Measurements from ENCODE around the gene TMEM163.

Gene TMEM163

DNA sequence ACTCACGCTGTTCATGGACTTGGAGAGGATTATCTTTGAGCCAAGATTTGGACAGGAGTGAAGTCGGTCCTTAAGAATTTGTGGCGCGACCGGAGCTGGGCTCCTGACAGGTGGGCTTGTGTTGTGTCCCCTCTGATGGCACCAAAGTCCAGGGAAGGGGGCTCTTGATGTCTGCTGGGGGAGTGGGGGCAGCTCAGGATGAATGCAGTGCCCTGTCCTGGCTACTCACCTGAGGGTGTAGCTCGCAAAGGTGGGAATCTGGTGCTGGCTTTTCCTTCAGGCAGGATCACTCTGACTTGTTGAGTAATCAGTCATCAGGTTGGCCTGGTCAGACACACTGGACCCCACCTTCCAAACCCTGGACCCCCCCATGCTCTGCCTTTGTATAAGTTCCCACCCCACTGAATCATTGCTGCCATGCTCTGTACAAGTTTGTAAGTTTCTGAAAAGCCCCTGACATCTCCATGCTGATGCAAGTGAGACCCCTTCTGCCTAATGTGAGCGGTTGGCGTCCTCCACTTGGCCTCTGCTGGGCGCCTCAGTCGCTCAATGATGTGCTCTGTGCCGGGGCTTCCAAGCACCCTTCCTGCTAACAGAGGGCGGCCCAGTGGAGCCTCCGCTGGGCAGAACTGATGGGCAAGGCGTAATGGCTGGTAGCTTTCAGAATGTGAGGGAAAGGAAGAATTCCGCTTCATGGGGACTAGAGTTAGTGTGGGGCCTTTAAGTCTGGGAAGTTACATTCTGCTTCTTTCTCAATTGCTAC lies 268.9 kb downstream of the TMEM163 start:
- DNase-seq (ENCODE audit: low read depth), result no peak
- H3K4me3 ChIP-seq (replicated peaks; ENCODE audit: low read depth, low read length), result no peak overlapping the region
- TF ChIP-seq, protein P1, sequence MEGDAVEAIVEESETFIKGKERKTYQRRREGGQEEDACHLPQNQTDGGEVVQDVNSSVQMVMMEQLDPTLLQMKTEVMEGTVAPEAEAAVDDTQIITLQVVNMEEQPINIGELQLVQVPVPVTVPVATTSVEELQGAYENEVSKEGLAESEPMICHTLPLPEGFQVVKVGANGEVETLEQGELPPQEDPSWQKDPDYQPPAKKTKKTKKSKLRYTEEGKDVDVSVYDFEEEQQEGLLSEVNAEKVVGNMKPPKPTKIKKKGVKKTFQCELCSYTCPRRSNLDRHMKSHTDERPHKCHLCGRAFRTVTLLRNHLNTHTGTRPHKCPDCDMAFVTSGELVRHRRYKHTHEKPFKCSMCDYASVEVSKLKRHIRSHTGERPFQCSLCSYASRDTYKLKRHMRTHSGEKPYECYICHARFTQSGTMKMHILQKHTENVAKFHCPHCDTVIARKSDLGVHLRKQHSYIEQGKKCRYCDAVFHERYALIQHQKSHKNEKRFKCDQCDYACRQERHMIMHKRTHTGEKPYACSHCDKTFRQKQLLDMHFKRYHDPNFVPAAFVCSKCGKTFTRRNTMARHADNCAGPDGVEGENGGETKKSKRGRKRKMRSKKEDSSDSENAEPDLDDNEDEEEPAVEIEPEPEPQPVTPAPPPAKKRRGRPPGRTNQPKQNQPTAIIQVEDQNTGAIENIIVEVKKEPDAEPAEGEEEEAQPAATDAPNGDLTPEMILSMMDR (IDR thresholded peaks at IDR 0.05; ENCODE audit: low read length, missing control alignments), result no peak

DNA sequence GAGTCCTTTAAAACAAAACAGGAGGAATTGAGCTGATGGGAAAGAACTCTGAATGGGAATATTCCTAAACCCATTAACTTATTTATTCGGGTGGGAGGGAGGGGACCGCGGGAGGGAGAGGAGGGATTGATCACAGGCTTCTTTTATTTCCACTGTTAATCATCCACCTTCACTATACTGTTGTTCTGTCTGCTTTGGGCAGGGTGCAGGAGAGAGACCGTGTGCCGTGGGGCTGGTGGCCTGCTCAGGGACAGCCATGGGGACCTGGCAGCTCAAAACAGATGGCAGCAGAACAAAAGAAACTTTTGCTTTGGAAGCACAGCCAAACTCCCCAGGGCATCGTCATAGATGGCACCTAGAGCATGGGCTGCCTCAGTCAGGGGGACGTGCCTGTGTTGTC lies 269.6 kb downstream of the TMEM163 start:
- H3K4me3 ChIP-seq (replicated peaks; ENCODE audit: low read depth, low read length), result no peak overlapping the region
- DNase-seq (ENCODE audit: low read depth), result no peak
- TF ChIP-seq, protein P1 (IDR thresholded peaks at IDR 0.05; ENCODE audit: low read length, missing control alignments), result no peak

DNA sequence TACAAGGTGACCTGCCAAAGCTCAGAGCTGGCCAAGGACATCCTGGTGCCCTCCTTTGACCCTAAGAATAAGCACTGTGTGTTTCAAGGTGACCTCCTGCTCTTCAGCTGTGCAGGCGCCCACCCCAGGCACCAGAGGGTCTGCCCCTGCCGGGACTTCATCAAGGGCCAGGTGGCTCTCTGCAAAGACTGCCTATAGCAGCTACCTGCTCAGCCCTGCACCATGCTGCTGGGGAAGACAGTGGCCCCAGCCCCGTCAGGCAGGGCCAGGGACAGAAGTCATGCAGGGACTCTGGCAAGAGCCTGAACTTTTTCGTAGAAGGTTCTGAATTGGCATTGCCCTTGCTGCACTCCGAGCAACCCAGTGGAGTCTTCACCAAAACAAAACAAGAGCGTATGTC lies 270.1 kb downstream of the TMEM163 start:
- DNase-seq (ENCODE audit: low read depth), result no peak
- TF ChIP-seq, protein P1 (IDR thresholded peaks at IDR 0.05; ENCODE audit: low read length, missing control alignments), result no peak

DNA sequence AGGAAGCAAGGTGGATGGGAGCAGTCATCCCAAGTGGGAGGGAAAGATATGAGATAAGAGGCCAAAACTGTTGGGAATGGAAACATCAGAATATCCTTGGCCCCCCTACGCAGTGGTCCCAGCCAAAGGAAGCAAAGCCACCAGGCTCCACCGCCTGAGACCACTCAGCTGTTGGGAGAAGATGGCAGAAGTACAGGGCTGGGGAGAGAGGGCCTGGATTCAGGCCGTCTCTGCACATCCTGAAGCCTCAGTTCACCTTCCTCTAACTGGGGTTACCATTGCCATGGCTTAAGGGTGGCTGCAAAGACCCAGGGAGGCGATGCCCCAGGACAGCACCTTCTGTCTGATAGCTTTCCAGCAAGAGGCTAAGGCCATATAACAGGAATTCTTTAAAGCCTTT lies 271.1 kb downstream of the TMEM163 start:
- no peak for DNase-seq (ENCODE audit: low read depth)
- no peak overlapping the region for H3K4me3 ChIP-seq (replicated peaks; ENCODE audit: low read depth, low read length)
- TF ChIP-seq, protein P1 (IDR thresholded peaks at IDR 0.05; ENCODE audit: low read length, missing control alignments), result no peak

More for the DNA sequence above, 270.1 kb downstream of the TMEM163 start:
- no peak overlapping the region for H3K4me3 ChIP-seq (replicated peaks; ENCODE audit: low read depth, low read length)

DNA sequence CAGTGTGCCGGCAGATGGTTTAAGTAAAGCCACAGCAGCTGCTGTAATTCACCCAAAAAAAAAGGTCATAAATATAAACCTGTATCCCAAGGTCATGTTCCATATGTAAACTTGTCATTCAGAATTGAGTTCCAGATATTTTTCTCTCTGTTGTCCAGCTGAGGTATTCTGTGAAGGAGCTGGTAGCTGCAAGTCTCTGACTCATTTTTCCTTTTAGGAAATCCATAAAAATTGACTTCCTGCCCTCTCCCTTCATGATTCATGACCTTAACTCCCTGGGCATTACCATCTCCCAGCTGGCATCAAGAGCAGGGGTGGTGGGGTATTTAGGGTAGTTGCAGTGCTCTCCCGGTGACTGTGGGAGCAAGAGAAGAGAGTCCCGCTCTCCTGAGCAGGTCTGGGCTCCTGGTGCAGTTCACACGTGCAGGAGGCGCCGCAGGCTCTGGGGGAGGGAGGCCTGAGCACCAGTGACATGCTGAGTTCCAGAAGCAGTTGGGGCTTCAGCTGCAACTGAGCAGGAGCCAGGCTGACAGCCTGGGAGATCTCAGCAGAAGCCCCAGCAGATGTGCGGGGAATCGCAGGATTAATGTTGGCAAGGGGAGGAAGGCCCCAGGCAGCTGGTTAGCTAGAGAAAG lies 272.3 kb downstream of the TMEM163 start:
- TF ChIP-seq, protein P1 (IDR thresholded peaks at IDR 0.05; ENCODE audit: low read length, missing control alignments), result no peak
- peak; percentile 53 for DNase-seq (ENCODE audit: low read depth)
- no peak overlapping the region for H3K4me3 ChIP-seq (replicated peaks; ENCODE audit: low read depth, low read length)

DNA sequence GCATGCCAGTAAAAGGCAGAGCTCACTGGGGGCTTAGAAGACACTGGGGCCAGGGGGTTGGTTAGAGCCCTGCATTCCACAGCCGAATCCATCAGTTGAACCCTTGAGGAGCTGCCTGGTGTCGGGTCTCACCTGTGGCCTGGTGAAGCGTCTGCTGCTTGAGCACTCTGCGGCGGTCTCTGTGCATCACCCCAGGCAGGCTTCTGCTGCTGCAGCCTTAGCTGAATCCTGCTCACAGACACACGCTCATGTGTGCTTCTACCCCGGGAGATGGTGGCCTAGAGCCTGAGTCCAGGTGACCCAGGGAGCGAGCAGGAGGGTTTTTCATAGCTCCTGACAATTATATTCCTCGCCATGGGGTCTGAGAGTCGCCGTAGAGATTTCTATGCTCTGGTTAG lies 272.8 kb downstream of the TMEM163 start:
- H3K4me3 ChIP-seq (replicated peaks; ENCODE audit: low read depth, low read length), result no peak overlapping the region
- TF ChIP-seq, protein P1 (IDR thresholded peaks at IDR 0.05; ENCODE audit: low read length, missing control alignments), result no peak
- DNase-seq (ENCODE audit: low read depth), result no peak
